ENCODE results near the gene SOX5.
"Not testable (repeated sequence)": the region's sequence is repeated elsewhere in the genome, so short reads cannot be mapped to it uniquely, and the experiment has no call there.

Gene SOX5

GRCh38 chr12:23909551-23909950 is 39.9 kb downstream of the SOX5 start:
- no peak for DNase-seq (ENCODE audit: low spot score)

GRCh38 chr12:23906329-23906728 is 43.1 kb downstream of the SOX5 start:
- DNase-seq (ENCODE audit: low spot score): no peak

GRCh38 chr12:23899434-23899833 is 50.0 kb downstream of the SOX5 start:
- DNase-seq (ENCODE audit: low spot score): no peak

DNA sequence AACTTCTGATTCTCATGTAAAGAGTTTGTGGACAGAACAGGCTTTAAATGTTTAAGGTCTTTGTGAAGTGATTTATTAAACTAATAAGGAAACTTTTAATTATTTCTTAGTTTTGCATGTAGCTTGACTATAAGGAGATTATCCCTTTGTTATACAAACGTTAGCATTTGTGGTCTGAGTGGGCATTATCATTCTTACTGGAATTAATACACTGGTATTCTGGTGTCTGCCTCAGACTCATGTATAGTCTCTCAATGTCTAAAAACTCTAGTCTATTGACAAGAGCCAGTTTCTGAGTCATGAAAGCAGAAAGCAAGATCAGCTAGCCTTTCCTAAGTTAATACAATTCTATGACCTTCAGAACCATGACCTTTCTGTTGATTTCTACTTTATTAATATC is 51.3 kb downstream of the SOX5 start:
- DNase-seq (ENCODE audit: low spot score): no peak

DNA sequence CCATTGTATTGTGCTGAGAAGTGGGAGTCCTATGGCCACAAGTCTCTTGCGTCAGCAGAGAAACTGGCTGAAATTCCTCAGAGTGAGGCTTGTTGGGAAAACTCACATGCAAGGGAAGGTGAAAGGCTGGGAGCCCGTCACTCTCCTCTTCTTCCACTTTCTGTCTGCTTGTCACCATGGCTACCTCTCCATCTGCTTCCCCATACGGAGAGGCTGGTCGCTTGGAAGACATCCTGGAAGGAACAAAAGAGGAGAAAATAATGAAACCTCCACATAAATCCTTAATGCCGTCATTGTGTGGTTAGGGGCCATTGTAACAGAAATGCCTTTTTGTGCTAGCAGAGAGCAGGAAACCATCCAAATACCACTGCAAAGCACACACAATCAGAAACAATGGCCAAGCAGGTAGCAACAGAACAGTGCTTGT is 53.7 kb downstream of the SOX5 start:
- DNase-seq (ENCODE audit: low spot score): peak; percentile 51

- no peak for DNase-seq (ENCODE audit: low spot score)
Measured at GRCh38 chr12:23893611-23894010, 55.9 kb downstream of the SOX5 start.

DNA sequence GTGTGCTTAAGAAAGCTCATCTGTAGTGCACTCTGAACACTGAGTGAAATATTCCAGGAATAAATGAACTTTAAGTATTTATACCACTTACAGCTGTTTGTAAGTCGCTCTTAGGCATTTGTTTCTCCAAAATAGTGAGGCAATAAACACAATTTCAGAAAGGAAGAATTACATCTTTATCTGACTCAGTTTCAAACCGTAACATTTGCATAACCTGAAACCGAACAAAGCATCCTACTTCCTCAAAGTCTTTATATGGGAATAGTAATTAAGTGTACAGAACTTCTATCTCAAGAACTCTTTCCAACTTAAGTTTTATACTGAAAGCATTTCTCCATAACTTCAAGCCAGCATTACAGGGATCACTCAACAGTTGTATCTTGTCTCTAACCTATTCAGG is 58.4 kb downstream of the SOX5 start:
- DNase-seq (ENCODE audit: low spot score): no peak

DNA sequence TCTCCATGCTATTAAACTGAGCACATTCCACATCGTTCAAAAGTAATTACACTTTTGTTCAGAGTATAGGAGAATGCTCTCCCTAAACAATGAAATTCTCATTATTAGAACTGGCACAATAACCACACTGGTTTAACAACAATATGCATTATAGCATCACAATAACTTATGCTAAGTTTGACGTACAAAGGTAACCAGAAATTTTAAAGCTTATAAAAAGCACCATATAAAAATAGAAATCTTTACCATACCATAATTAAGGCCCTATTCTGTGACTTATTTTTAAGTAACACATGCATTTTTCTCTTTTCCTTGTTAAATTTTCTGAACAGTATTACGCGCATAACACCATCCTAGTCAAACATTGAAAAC is 60.4 kb downstream of the SOX5 start:
- DNase-seq (ENCODE audit: low spot score): no peak

- no peak for DNase-seq (ENCODE audit: low spot score)
Measured at GRCh38 chr12:23888396-23889068, 60.9 kb downstream of the SOX5 start.

- DNase-seq (ENCODE audit: low spot score): no peak
Measured at GRCh38 chr12:23887055-23887835, 62.2 kb downstream of the SOX5 start.

DNA sequence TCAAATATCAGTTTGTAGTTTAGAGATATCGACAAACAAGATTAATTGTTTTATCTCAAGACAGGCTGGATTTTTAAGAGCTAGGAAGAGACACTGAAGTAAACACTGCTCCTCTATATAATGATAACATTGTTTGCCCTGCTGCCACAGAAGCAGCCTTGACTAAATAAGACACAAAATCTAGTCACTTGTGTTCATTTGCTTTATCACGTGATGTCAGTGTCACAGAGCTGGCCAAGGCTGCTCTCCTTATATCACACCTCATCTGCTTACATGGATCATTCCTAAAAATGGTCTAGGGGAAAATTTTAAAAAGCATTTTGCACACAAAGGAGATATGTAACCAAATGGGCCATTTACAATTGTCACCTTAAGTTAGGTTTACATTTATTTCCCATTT is 64.1 kb downstream of the SOX5 start:
- no peak for DNase-seq (ENCODE audit: low spot score)

GRCh38 chr12:23884909-23885308 is 64.6 kb downstream of the SOX5 start:
- DNase-seq (ENCODE audit: low spot score): no peak

DNA sequence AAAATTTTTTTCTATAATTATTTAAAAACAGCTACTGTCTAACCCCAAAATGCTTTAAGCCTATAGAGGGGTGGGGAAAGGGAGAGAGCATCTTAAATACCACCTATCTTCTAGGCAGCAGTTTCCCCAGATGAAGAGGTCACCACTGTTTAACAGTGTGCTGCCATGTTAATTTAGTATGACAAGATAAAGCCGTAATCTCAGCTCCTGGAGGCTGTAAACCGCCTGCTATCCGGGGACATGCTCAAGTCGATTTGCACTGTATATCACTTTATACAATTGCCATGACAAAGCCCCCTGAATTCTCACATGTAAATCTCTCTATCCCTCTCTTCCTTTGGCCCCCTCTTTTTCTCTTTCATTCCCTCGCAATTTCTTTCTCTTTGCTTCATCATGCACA is 68.5 kb downstream of the SOX5 start:
- DNase-seq (ENCODE audit: low spot score): no peak

DNA sequence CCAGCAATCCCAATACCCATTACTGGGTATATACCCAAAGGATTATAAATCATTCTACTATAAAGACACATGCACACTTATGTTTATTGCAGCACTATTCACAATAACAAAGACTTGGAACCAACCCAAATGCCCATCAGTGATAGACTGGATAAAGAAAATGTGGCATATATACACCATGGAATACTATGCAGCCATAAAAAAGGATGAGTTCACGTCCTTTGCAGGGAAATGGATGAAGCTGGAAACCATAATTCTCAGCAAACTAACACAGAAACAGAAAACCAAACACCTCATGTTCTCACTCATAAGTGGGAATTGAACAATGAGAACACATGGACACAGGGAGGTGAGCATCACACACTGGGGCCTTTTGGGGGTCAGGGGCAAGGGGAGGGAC is 72.9 kb downstream of the SOX5 start:
- not testable (repeated sequence) for DNase-seq (ENCODE audit: low spot score)

DNA sequence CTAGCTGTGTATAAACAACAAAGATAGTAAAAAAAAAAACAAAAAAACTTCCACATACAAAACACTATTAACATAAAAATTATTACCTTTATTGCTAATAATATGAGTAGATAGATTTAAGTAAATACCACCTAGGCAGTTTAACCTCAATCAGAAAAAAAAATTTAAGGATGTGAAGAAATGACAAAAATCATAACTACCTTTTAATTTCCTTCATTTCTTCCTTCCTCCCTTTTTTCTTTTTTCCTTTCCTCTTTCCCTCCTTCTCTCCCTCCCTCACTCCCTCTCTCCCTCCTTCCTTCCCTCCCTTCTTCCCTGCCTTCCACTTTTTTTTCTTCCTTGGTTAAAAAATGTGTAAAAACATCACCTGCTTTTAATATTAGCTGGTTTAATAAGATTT is 81.7 kb downstream of the SOX5 start:
- DNase-seq (ENCODE audit: low spot score): no peak

DNA sequence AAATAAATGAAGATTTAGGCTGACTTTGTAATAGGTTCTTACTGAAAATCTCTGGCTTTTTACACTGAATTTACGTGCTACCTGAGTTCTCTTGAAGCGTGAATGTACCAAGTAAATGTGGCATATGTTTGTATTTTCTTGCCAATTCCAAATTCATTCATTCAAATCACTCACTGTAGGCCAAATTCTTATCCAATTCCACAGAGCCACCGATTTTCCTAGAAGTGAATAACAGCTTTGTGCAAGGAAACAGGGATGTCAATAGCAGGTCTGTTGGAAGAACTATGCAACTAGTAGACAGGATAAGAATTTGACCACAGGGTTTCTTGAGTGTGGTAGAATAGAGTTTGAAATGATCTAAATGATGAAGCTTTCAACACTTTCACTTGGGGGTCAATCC is 86.8 kb downstream of the SOX5 start:
- DNase-seq (ENCODE audit: low spot score): no peak

GRCh38 chr12:23860019-23860418 is 89.5 kb downstream of the SOX5 start:
- DNase-seq (ENCODE audit: low spot score): no peak

DNA sequence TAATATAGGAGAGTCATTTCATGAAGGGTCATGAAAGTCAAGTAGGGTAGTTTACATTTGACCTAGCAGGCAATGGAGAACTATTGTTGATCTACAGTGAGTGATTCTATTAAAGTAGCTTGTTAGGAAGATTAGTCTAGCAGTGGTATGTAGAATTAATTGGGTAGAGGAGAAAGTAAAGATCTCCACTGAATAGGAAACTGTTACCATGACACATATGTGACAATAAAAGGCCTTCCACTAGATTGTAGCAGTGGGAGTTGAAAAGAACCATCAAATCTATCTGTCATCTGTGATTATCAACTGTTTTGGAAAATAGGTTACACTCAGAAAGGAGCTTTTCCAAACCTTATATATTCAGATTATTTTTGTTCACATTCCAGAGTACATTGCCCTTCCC is 92.3 kb downstream of the SOX5 start:
- DNase-seq (ENCODE audit: low spot score): no peak

- DNase-seq (ENCODE audit: low spot score): no peak
Measured at GRCh38 chr12:23855813-23856212, 93.7 kb downstream of the SOX5 start.

GRCh38 chr12:23854598-23854997 is 94.9 kb downstream of the SOX5 start:
- no peak for DNase-seq (ENCODE audit: low spot score)

GRCh38 chr12:23853640-23854039 is 95.8 kb downstream of the SOX5 start:
- no peak for DNase-seq (ENCODE audit: low spot score)

DNA sequence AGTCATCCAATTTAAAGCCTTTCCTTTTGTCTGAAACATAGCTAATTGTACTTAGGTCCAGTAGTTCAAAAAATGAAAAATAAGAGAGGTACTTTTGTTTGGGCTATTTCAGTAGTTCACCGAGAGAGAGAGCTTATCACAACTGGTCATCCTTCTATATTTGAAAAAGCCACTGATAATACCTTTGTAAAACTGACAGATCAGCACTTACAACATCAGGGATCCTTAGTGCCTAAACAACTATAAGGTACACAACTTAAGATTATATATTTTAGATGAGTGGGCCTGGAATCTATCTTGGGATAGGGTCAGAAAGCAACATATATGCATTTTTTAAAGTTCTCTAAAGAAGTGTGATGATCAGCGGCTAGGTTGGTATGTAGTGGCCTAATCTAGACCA is 97.9 kb downstream of the SOX5 start:
- no peak for DNase-seq (ENCODE audit: low spot score)

DNA sequence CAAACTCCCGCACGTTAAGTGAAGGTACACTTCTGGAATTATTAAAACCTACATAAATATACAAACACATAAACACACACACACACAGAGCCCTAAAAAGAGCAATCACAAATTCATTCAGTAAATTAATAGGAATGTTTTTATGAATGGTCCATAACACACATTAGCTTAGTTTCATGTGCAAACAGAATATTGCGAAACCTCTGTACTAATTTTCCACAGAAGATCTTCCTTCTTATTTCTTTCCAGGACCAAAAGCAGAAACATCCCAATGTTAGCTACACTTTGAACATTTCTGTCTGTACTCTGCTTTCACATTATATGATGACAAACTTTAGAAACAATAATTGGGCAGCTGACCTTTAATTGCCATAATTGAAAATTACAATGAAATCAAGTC is 101.6 kb downstream of the SOX5 start:
- no peak for DNase-seq (ENCODE audit: low spot score)

GRCh38 chr12:23843958-23844357 is 105.5 kb downstream of the SOX5 start:
- no peak for DNase-seq (ENCODE audit: low spot score)

All from Ammon's horn (tissue), 1 donor.